Panc1 (cell line): ENCODE measurements around the gene TMEM200B. TPM values are rescaled to one million over a fixed set of nuclear protein-coding genes. Genes with fewer than 3 reads are reported as not detected.

Experiments used
- ATAC-seq: fragments of 200-7000 bp; cut with Tn5 transposase; 2 replicates; pipeline ENCODE4 v1.9.1; 2020; ENCODE audit warnings: mild to moderate bottlenecking, moderate library complexity
- BruUV-seq: library from RNA; stranded (reverse); fragments of 400-500 nt; replicated peaks from 2 replicates; lab custom pipeline; 2021; lab: Mats Ljungman, UMichigan
- CTCF ChIA-PET: fragments of 300-600 bp; sonication (Branson Sonifier 250); formaldehyde crosslinking; loops from one replicate; lab custom pipeline; 2022; ENCODE audit warnings: antibody characterized with exemption; lab: Charles Lee
- POLR2A ChIA-PET: fragments of 300-600 bp; sonication (Branson Sonifier 250); formaldehyde crosslinking; loops from one replicate; lab custom pipeline; 2022; ENCODE audit warnings: antibody characterized with exemption; lab: Charles Lee
- DNase-seq: peaks from one replicate; pipeline ENCODE4 v3.0.0-alpha.2; 2010; ENCODE audit warnings: low read depth, low spot score
- H3K27ac ChIP-seq: 2 replicates; pipeline ENCODE4 v1.5.1; 2011; ENCODE audit warnings: mild to moderate bottlenecking, low read length, inconsistent platforms
- H3K27me3 ChIP-seq: fragments of 200-500 bp; sonication (Bioruptor generic); 2 replicates; pipeline ENCODE4 v1.6.0; 2014; ENCODE audit warnings: low read length, inconsistent platforms; ENCODE audit not compliant: control insufficient read depth, insufficient read depth
- H3K36me3 ChIP-seq: fragments of 200-500 bp; sonication (Bioruptor generic); 2 replicates; pipeline ENCODE4 v1.5.1; 2014; ENCODE audit warnings: inconsistent platforms, mild to moderate bottlenecking, low read length, moderate library complexity; ENCODE audit not compliant: control insufficient read depth, insufficient read depth
- H3K4me1 ChIP-seq: 2 replicates; pipeline ENCODE4 v1.5.1; 2011; ENCODE audit warnings: inconsistent platforms, mild to moderate bottlenecking, low read length, moderate library complexity; ENCODE audit not compliant: control insufficient read depth, insufficient read depth
- H3K4me3 ChIP-seq, 2 experiments: 2 replicates each; pipeline ENCODE4 v1.5.1; 2011 to 2012; ENCODE audit warnings: low read depth in 2 of 2, low read length in 2 of 2, mild to moderate bottlenecking in 2 of 2, inconsistent platforms in 1 of 2, moderate library complexity in 1 of 2
- H3K9me3 ChIP-seq: fragments of 200-500 bp; sonication (Bioruptor generic); 2 replicates; pipeline ENCODE4 v1.5.1; 2014; ENCODE audit warnings: low read depth, mild to moderate bottlenecking, inconsistent platforms, low read length, moderate library complexity; ENCODE audit not compliant: control insufficient read depth, insufficient read depth
- CTCF ChIP-seq: fragments of 450-650 bp; IDR thresholded peaks from 2 replicates; pipeline ENCODE4 v1.5.1; 2017; ENCODE audit warnings: mild to moderate bottlenecking
- POLR2AphosphoS5 ChIP-seq: IDR thresholded peaks from 2 replicates; pipeline ENCODE4 v1.6.1; 2012; ENCODE audit warnings: mild to moderate bottlenecking, low read depth, low read length, moderate library complexity
- REST ChIP-seq, 2 experiments: IDR thresholded peaks; 2 replicates each; pipeline ENCODE4 v1.6.1; 2011 to 2012; ENCODE audit warnings: low read depth in 2 of 2, control low read depth in 1 of 2, low read length in 1 of 2, mild to moderate bottlenecking in 1 of 2, moderate library complexity in 1 of 2; ENCODE audit not compliant: insufficient read depth in 1 of 2
- SIN3A ChIP-seq: IDR thresholded peaks from 2 replicates; pipeline ENCODE4 v1.6.1; 2012; ENCODE audit warnings: low read depth, mild to moderate bottlenecking, low read length, moderate library complexity, borderline replicate concordance; ENCODE audit not compliant: insufficient read depth
- TCF7L2 ChIP-seq: IDR thresholded peaks from 2 replicates; pipeline ENCODE4 v1.6.1; 2011; ENCODE audit warnings: mild to moderate bottlenecking, low read depth, low read length, inconsistent platforms
- in situ Hi-C: cut with HindIII; loops from 2 replicates; pipeline ENCODE4 v1.10.0; 2016; ENCODE audit warnings: low sequenced_read_pairs, low pct_unique_long_range_greater_than_20kb
- intact Hi-C: fragments of 100-400 bp; cut with micrococcal nuclease; formaldehyde crosslinking; loops from one replicate; pipeline ENCODE4 v1.10.0; 2022; ENCODE audit not compliant: unreplicated experiment
- total RNA-seq: library from RNA; stranded (reverse); gene quantifications from one replicate; pipeline ENCODE4 v1.2.1, GENCODE V29; 2021; ENCODE audit not compliant: unreplicated experiment

The TMEM200B gene
- total RNA-seq, 1 experiment from 2014 or later = 2.1 TPM

GRCh38 chr1:29128739-29129138 is 5.0 kb upstream of the TMEM200B start:
- intact Hi-C loops = no loop called here
- in situ Hi-C loops = no loop called here
- ATAC-seq (no peak), DNase-seq (no peak)
- TF ChIP-seq POLR2AphosphoS5 (no peak), SIN3A (no peak), TCF7L2 (no peak)
- ChIA-PET CTCF (interaction anchor here (0.7 kb wide), 1 partner anchor 147 kb away, joined by 3 read pairs; no protein-coding TSS in a partner anchor), POLR2A (interaction anchor here (0.6 kb wide), 1 partner anchor 21 kb away, joined by 17 read pairs; no protein-coding TSS in a partner anchor)
- BruUV-seq = no TSS peak
- Histone ChIP-seq H3K27ac (no peak overlapping the region), H3K4me1 (0 out of 2 replicates have a peak, but pooled peaks cover 2% of the 10 kb centered on the region), H3K27me3 (no peaks in the 10 kb centered on the region), H3K36me3 (no peaks in the 10 kb centered on the region), H3K4me3 (no peak overlapping the region), H3K9me3 (no peaks in the 10 kb centered on the region)

GRCh38 chr1:29126198-29126597 is 2.5 kb upstream of the TMEM200B start:
- no peak overlapping the region for H3K27ac ChIP-seq
- ATAC-seq (no peak), DNase-seq (no peak)
- no TSS peak for BruUV-seq
- in situ Hi-C loops = no loop called here
- H3K36me3 ChIP-seq = no peaks in the 10 kb centered on the region; the same call in 1 of the 2 replicates
- intact Hi-C loops = no loop called here
- ChIA-PET CTCF (no interaction called here), POLR2A (no interaction called here)
- H3K4me1 ChIP-seq = no peaks in the 10 kb centered on the region; the same call in 1 of the 2 replicates
- no peak for TF ChIP-seq POLR2AphosphoS5
- TF ChIP-seq REST (IDR thresholded peaks at IDR 0.05; ENCODE audit: insufficient read depth in 1 of 2, low read depth in 2 of 2, low read length in 1 of 2) = no peak
- H3K27me3 ChIP-seq = no peaks in the 10 kb centered on the region; the same call in 1 of the 2 replicates
- H3K4me3 ChIP-seq = no peak overlapping the region
- no peaks in the 10 kb centered on the region for H3K9me3 ChIP-seq

- no TSS peak for BruUV-seq
- H3K9me3 ChIP-seq = no peaks in the 10 kb centered on the region
- intact Hi-C loops = no loop called here
- ChIA-PET POLR2A (no interaction called here), CTCF (no interaction called here)
- ATAC-seq = no peak
- TF ChIP-seq SIN3A (no peak), REST (IDR thresholded peaks at IDR 0.05; ENCODE audit: insufficient read depth in 1 of 2, low read depth in 2 of 2, low read length in 1 of 2) (no peak), TCF7L2 (no peak), CTCF (no peak), POLR2AphosphoS5 (no peak)
- H3K4me1 ChIP-seq = no peaks in the 10 kb centered on the region; the same call in 1 of the 2 replicates
- no peak for DNase-seq
- H3K27ac ChIP-seq = no peak overlapping the region
- no peaks in the 10 kb centered on the region; the same call in 1 of the 2 replicates for H3K27me3 ChIP-seq
- H3K36me3 ChIP-seq = no peaks in the 10 kb centered on the region; the same call in 1 of the 2 replicates
- in situ Hi-C loops = no loop called here
- H3K4me3 ChIP-seq = no peak overlapping the region
Observed at GRCh38 chr1:29125788-29126187, 2.1 kb upstream of the TMEM200B start.
